ENCODE results near the gene PIAS4.

The PIAS4 gene

DNA sequence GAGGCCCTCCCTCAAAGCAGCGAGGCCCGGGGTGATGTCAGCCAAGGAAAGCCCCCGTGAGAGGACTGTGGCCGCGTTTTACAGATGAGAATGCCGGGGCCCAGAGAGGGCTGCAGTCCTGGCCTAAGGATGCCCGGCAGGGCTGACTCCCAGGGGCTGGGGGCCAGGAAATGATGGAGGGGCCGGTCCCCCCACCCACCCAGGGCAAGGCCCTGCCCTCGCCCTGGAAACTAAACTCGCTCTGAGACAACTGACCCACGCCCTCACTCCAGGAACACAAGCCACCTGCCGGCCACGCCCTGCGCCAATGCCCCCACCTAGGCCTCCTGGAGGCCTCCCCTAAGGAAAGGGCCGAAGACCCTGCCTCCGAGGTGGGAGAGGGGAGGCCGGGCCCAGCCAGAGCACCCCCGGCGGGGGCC is 51.9 kb downstream of the PIAS4 start:
- no peak for DNase-seq (ENCODE audit: extremely low spot score)
- CTCF ChIA-PET = no interaction called here
- TF ChIP-seq, protein P1, sequence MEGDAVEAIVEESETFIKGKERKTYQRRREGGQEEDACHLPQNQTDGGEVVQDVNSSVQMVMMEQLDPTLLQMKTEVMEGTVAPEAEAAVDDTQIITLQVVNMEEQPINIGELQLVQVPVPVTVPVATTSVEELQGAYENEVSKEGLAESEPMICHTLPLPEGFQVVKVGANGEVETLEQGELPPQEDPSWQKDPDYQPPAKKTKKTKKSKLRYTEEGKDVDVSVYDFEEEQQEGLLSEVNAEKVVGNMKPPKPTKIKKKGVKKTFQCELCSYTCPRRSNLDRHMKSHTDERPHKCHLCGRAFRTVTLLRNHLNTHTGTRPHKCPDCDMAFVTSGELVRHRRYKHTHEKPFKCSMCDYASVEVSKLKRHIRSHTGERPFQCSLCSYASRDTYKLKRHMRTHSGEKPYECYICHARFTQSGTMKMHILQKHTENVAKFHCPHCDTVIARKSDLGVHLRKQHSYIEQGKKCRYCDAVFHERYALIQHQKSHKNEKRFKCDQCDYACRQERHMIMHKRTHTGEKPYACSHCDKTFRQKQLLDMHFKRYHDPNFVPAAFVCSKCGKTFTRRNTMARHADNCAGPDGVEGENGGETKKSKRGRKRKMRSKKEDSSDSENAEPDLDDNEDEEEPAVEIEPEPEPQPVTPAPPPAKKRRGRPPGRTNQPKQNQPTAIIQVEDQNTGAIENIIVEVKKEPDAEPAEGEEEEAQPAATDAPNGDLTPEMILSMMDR (IDR thresholded peaks at IDR 0.05; ENCODE audit: control extremely low read depth, extremely low read depth, low read depth, missing control alignments) = no peak
- POLR2A ChIA-PET = no interaction called here

GRCh38 chr19:4059891-4060620 is 52.5 kb downstream of the PIAS4 start:
- POLR2A ChIA-PET = interaction anchor here (0.6 kb wide), 1 partner anchor 127 kb away, joined by 3 read pairs; the partner anchor contains the start of gene NMRK2
- CTCF ChIA-PET = no interaction called here
- TF ChIP-seq, protein P1 (IDR thresholded peaks at IDR 0.05; ENCODE audit: control extremely low read depth, extremely low read depth, low read depth, missing control alignments) = no peak
- peak; percentile 67 for DNase-seq (ENCODE audit: extremely low spot score)

GRCh38 chr19:4060621-4061177 is 53.2 kb downstream of the PIAS4 start:
- TF ChIP-seq, protein P1 (IDR thresholded peaks at IDR 0.05; ENCODE audit: control extremely low read depth, extremely low read depth, low read depth, missing control alignments) = no peak
- POLR2A ChIA-PET = interaction anchor here (0.6 kb wide), 1 partner anchor 128 kb away, joined by 3 read pairs; the partner anchor contains the start of gene NMRK2
- no peak for DNase-seq (ENCODE audit: extremely low spot score)
- CTCF ChIA-PET = no interaction called here

GRCh38 chr19:4061178-4061682 is 53.7 kb downstream of the PIAS4 start:
- POLR2A ChIA-PET = no interaction called here
- no peak for DNase-seq (ENCODE audit: extremely low spot score)
- CTCF ChIA-PET = no interaction called here
- TF ChIP-seq, protein P1 (IDR thresholded peaks at IDR 0.05; ENCODE audit: control extremely low read depth, extremely low read depth, low read depth, missing control alignments) = no peak

DNA sequence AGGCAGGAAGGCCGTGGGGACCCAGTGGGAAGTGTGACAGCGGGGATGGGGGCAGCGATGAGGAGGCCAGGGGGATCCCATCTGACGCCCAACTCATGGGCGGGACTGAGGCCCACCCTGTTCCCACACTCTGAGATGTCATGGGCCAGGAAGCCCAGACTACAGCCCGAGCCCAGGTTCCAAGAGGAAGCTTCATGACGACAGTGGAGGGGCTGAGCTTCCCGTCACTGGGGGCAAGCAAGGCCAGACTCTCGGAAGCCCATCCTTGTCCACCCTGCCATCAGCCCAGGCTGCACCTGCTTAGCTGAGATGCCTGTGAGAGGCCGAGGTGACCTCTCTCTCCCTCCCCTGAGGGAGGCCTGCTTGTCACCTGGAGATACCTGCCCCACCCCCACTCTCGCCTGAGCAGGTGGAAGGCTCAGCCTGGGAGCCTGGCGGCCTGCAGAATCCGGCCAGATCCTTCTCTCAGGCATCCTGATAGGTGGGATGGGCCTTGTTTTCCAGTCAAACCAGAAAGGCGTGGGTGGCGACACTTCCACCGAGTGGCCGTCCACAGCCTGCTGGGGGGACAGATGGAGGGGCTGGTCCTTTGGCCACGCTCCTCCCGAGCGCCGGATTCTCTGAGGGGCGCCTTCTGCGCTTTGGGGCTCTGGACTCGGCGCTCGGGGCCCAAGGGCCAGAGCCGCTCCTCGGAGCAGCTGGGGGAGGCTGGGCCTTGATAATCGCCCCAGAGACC is 54.3 kb downstream of the PIAS4 start:
- ChIA-PET CTCF (no interaction called here), POLR2A (no interaction called here)
- TF ChIP-seq, protein P1 (IDR thresholded peaks at IDR 0.05; ENCODE audit: control extremely low read depth, extremely low read depth, low read depth, missing control alignments) = no peak
- no peak for DNase-seq (ENCODE audit: extremely low spot score)

Data from GM10248 (cell line).